ENCODE measurements around the gene CA12. TPM values are rescaled to one million over a fixed set of nuclear protein-coding genes. Genes with fewer than 3 reads are reported as not detected.

The CA12 gene
- total RNA-seq, 1 experiment from 2014 or later, result 19.8 TPM

GRCh38 chr15:63350178-63350621 lies 31.4 kb downstream of the CA12 start:
- peak overlapping the region; percentile 100; the same call in 1 of the 2 replicates for H3K27ac ChIP-seq (ENCODE audit: low read length)
- TF ChIP-seq, protein P1, sequence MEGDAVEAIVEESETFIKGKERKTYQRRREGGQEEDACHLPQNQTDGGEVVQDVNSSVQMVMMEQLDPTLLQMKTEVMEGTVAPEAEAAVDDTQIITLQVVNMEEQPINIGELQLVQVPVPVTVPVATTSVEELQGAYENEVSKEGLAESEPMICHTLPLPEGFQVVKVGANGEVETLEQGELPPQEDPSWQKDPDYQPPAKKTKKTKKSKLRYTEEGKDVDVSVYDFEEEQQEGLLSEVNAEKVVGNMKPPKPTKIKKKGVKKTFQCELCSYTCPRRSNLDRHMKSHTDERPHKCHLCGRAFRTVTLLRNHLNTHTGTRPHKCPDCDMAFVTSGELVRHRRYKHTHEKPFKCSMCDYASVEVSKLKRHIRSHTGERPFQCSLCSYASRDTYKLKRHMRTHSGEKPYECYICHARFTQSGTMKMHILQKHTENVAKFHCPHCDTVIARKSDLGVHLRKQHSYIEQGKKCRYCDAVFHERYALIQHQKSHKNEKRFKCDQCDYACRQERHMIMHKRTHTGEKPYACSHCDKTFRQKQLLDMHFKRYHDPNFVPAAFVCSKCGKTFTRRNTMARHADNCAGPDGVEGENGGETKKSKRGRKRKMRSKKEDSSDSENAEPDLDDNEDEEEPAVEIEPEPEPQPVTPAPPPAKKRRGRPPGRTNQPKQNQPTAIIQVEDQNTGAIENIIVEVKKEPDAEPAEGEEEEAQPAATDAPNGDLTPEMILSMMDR (conservative IDR thresholded peaks at IDR 0.05; ENCODE audit: low read depth, low read length), result no peak
- TF ChIP-seq EZH2phosphoT487 (IDR thresholded peaks at IDR 0.05; ENCODE audit: borderline replicate concordance, low read length) (no peak), EZH2 (IDR thresholded peaks at IDR 0.05; ENCODE audit: low read length, unreplicated experiment) (no peak)
- no peak overlapping the region for H3K4me3 ChIP-seq (ENCODE audit: low read length)
- intact Hi-C loops (cut with micrococcal nuclease), result no loop called here
- H3K4me2 ChIP-seq (ENCODE audit: low read length), result no peak overlapping the region
- H3K9ac ChIP-seq (ENCODE audit: low read length), result no peak overlapping the region
- no peaks in the 10 kb centered on the region for H3K9me2 ChIP-seq (replicated peaks; ENCODE audit: low read length)
- no peak for ATAC-seq
- no peak overlapping the region for H2AFZ ChIP-seq (ENCODE audit: low read length)
- ChIA-PET POLR2A (ENCODE audit: unreplicated experiment) (no interaction called here), CTCF (no interaction called here)
- no peaks in the 10 kb centered on the region for H4K20me1 ChIP-seq (ENCODE audit: low read length)
- H3K36me3 ChIP-seq (ENCODE audit: low read depth, low read length), result no peaks in the 10 kb centered on the region
- no peaks in the 10 kb centered on the region for H3F3A ChIP-seq (ENCODE audit: low read length, unreplicated experiment)
- no peak for DNase-seq
- no peaks in the 10 kb centered on the region for H3K9me3 ChIP-seq (ENCODE audit: low read length)
- no peaks in the 10 kb centered on the region for H3K79me2 ChIP-seq (ENCODE audit: low read length)
- H3K4me1 ChIP-seq (ENCODE audit: insufficient read depth, low read length), result peaks cover 22% of the 10 kb centered on the region
- H3K27me3 ChIP-seq (ENCODE audit: low read length), result no peaks in the 10 kb centered on the region
- BruUV-seq (replicated peaks), result no TSS peak

DNA sequence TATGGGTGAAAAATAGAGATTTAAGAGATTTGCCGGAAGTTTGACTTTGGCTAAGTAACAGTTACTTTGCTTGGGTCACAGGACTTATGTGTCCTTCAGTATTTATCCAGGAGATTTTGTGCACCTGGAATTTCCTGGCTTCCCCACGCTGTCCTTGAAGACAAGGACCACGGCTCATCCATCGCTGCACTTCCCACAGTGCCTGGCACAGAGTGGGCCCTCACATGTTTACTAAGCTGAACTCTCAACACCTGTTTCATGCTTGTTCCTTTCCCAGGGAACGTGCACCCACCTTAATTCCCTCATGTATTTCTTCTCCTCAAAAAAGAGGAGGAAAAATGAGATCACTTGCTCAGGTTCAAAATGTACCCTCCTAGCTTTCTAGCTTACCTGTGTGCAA lies 32.0 kb downstream of the CA12 start:
- no peaks in the 10 kb centered on the region for H3K36me3 ChIP-seq (ENCODE audit: low read depth, low read length)
- no peaks in the 10 kb centered on the region for H3K9me3 ChIP-seq (ENCODE audit: low read length)
- no peak overlapping the region for H3K4me3 ChIP-seq (ENCODE audit: low read length)
- H2AFZ ChIP-seq (ENCODE audit: low read length), result no peak overlapping the region
- H3K4me1 ChIP-seq (ENCODE audit: insufficient read depth, low read length), result peaks cover 26% of the 10 kb centered on the region
- H3K9ac ChIP-seq (ENCODE audit: low read length), result peak overlapping the region; percentile 90; the same call in 1 of the 2 replicates
- no peak overlapping the region for H3K4me2 ChIP-seq (ENCODE audit: low read length)
- peak overlapping the region; percentile 100 for H3K27ac ChIP-seq (ENCODE audit: low read length)
- ChIA-PET POLR2A (ENCODE audit: unreplicated experiment) (no interaction called here), CTCF (no interaction called here)
- TF ChIP-seq, protein P1 (conservative IDR thresholded peaks at IDR 0.05; ENCODE audit: low read depth, low read length), result no peak
- no peak for TF ChIP-seq EZH2 (IDR thresholded peaks at IDR 0.05; ENCODE audit: low read length, unreplicated experiment)
- TF ChIP-seq EZH2phosphoT487 (IDR thresholded peaks at IDR 0.05; ENCODE audit: borderline replicate concordance, low read length), result no peak
- no peaks in the 10 kb centered on the region for H3K27me3 ChIP-seq (ENCODE audit: low read length)
- ATAC-seq (no peak), DNase-seq (no peak)
- H3K79me2 ChIP-seq (ENCODE audit: low read length), result no peaks in the 10 kb centered on the region
- H3K9me2 ChIP-seq (replicated peaks; ENCODE audit: low read length), result no peaks in the 10 kb centered on the region
- intact Hi-C loops (cut with micrococcal nuclease), result no loop called here
- no TSS peak for BruUV-seq (replicated peaks)
- H3F3A ChIP-seq (ENCODE audit: low read length, unreplicated experiment), result no peaks in the 10 kb centered on the region
- H4K20me1 ChIP-seq (ENCODE audit: low read length), result no peaks in the 10 kb centered on the region

DNA sequence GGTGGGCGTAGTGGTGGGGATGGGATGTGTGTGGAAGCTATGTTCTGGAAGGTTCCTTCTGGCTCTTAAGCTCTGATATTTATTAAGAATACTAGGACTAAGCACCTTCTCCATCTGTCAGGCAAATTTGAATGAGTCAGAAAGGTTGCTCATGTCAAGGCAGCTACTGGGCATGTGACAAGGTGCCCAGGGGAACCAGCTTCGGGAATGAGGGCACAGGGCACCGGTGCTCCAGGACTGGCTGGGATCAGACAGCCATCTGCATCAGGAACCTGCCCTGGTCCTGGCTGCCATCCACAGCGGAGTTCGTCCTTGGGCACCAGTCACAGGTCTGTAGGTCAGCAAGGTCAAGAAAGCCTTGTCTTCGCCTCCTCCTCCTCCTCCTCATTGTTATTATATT lies 32.5 kb downstream of the CA12 start:
- POLR2A ChIA-PET (ENCODE audit: unreplicated experiment), result interaction anchor here (0.6 kb wide), 1 partner anchor 22 kb away, joined by 3 read pairs; no protein-coding TSS in a partner anchor
- H3F3A ChIP-seq (ENCODE audit: low read length, unreplicated experiment), result no peaks in the 10 kb centered on the region
- TF ChIP-seq EZH2phosphoT487 (IDR thresholded peaks at IDR 0.05; ENCODE audit: borderline replicate concordance, low read length) (no peak), EZH2 (IDR thresholded peaks at IDR 0.05; ENCODE audit: low read length, unreplicated experiment) (no peak)
- TF ChIP-seq, protein P1 (conservative IDR thresholded peaks at IDR 0.05; ENCODE audit: low read depth, low read length), result no peak
- peak overlapping the region; percentile 33; the same call in 1 of the 2 replicates for H3K4me3 ChIP-seq (ENCODE audit: low read length)
- no peaks in the 10 kb centered on the region for H3K36me3 ChIP-seq (ENCODE audit: low read depth, low read length)
- no peaks in the 10 kb centered on the region for H4K20me1 ChIP-seq (ENCODE audit: low read length)
- intact Hi-C loops (cut with micrococcal nuclease), result no loop called here
- H2AFZ ChIP-seq (ENCODE audit: low read length), result no peak overlapping the region
- DNase-seq, result peak; percentile 57
- H3K4me2 ChIP-seq (ENCODE audit: low read length), result peak overlapping the region; percentile 74
- no peaks in the 10 kb centered on the region for H3K9me3 ChIP-seq (ENCODE audit: low read length)
- CTCF ChIA-PET, result interaction anchor here (0.6 to 1.2 kb wide), 2 partner anchors 53 to 164 kb away, joined by 3 to 6 read pairs; no protein-coding TSS in a partner anchor
- no peaks in the 10 kb centered on the region for H3K27me3 ChIP-seq (ENCODE audit: low read length)
- H3K4me1 ChIP-seq (ENCODE audit: insufficient read depth, low read length), result peaks cover 26% of the 10 kb centered on the region
- peak overlapping the region; percentile 100 for H3K27ac ChIP-seq (ENCODE audit: low read length)
- peak overlapping the region; percentile 90 for H3K9ac ChIP-seq (ENCODE audit: low read length)
- ATAC-seq, result peak; percentile 68
- H3K9me2 ChIP-seq (replicated peaks; ENCODE audit: low read length), result no peaks in the 10 kb centered on the region
- no TSS peak for BruUV-seq (replicated peaks)
- H3K79me2 ChIP-seq (ENCODE audit: low read length), result no peaks in the 10 kb centered on the region

Data from PC-3 (cell line).